Activated naive CD8-positive, alpha-beta T cell treated with anti-CD3 and anti-CD28 coated beads for 36 hours (primary cell): Measurements from ENCODE around the gene NUBP1. TPM values are rescaled to one million over a fixed set of nuclear protein-coding genes. Genes with fewer than 3 reads are reported as not detected.

Experiments
- DNase-seq: peaks from one replicate; pipeline ENCODE4 v3.0.0; 2021
- H3K27ac Mint-ChIP-seq: one replicate; pipeline ENCODE4 v1.8.0; 2022; ENCODE audit warnings: mild to moderate bottlenecking, moderate library complexity, mixed read lengths
- H3K27me3 Mint-ChIP-seq: one replicate; pipeline ENCODE4 v1.8.0; 2022; ENCODE audit warnings: mild to moderate bottlenecking, mixed read lengths
- H3K36me3 Mint-ChIP-seq: one replicate; pipeline ENCODE4 v1.8.0; 2021; ENCODE audit warnings: mild to moderate bottlenecking, mixed read lengths
- H3K4me1 Mint-ChIP-seq: one replicate; pipeline ENCODE4 v1.8.0; 2021; ENCODE audit warnings: mixed read lengths
- H3K4me3 Mint-ChIP-seq: one replicate; pipeline ENCODE4 v1.8.0; 2022; ENCODE audit warnings: mild to moderate bottlenecking, moderate library complexity, mixed read lengths
- H3K9me3 Mint-ChIP-seq: one replicate; pipeline ENCODE4 v1.8.0; 2022; ENCODE audit warnings: mixed read lengths
- total RNA-seq, 2 experiments: library from RNA; stranded (reverse); gene quantifications; one replicate each; pipeline ENCODE4 v1.2.3, GENCODE V29; 2021

NUBP1 gene
- total RNA-seq, 2 experiments from 2014 or later = 24.3 to 26.7 TPM

GRCh38 chr16:10808850-10809249, 65.2 kb downstream of the NUBP1 start:
- peaks cover 7% of the 10 kb centered on the region for H3K27me3 Mint-ChIP-seq
- no peak overlapping the region for H3K27ac Mint-ChIP-seq
- peaks cover 4% of the 10 kb centered on the region for H3K4me1 Mint-ChIP-seq
- H3K36me3 Mint-ChIP-seq = no peaks in the 10 kb centered on the region
- no peak for DNase-seq
- peaks cover 2% of the 10 kb centered on the region for H3K9me3 Mint-ChIP-seq
- H3K4me3 Mint-ChIP-seq = no peak overlapping the region

- Mint-ChIP-seq H3K27me3 (peaks cover 7% of the 10 kb centered on the region), H3K4me3 (no peak overlapping the region), H3K27ac (no peak overlapping the region), H3K36me3 (no peaks in the 10 kb centered on the region), H3K4me1 (peaks cover 4% of the 10 kb centered on the region), H3K9me3 (peaks cover 2% of the 10 kb centered on the region)
- no peak for DNase-seq
These were observed 66.1 kb downstream of the NUBP1 start for GRCh38 chr16:10809706-10810105.

DNA sequence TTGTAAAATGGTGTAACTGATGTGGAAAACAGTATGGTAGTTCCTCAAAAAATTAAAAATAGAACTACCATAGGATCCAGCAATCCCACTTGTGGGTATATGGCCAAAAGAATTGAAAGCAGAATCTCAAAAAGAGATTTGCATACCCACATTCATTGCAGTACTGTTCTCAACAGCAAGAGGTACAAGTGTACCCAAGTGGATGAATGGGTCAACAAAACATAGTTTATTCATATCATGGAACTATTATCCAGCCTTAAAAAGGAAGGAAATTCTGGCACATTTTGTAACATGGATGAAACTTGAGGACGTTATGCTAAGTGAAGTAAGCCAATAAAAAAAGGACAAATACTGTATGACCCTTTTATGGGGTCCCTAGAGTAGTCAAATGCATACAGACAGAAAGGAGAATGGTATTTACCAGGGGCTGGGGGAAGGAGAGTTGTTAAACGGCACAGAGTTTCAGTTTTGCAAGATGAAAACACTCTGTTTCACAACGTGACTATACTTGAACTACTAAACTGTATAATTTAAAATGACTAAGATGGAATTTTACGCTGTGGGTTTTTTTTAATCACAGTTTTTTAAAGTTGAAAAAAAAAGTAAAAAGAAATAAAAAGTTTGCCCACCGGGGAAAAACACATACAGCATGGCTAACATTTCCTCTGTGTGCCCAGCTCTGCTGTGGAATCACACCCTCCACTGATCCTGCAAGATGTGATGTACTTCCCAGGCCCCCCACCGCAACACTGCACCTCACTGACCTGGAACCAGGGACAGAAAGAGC, 68.9 kb downstream of the NUBP1 start:
- no peaks in the 10 kb centered on the region for H3K36me3 Mint-ChIP-seq
- H3K4me1 Mint-ChIP-seq = peaks cover 4% of the 10 kb centered on the region
- peaks cover 11% of the 10 kb centered on the region for H3K27me3 Mint-ChIP-seq
- no peak overlapping the region for H3K27ac Mint-ChIP-seq
- H3K9me3 Mint-ChIP-seq = peaks cover 2% of the 10 kb centered on the region
- DNase-seq = no peak
- no peak overlapping the region for H3K4me3 Mint-ChIP-seq

GRCh38 chr16:10813099-10813455, 69.4 kb downstream of the NUBP1 start:
- peaks cover 2% of the 10 kb centered on the region for H3K9me3 Mint-ChIP-seq
- peaks cover 4% of the 10 kb centered on the region for H3K4me1 Mint-ChIP-seq
- DNase-seq = no peak
- no peak overlapping the region for H3K4me3 Mint-ChIP-seq
- no peaks in the 10 kb centered on the region for H3K36me3 Mint-ChIP-seq
- no peak overlapping the region for H3K27ac Mint-ChIP-seq
- H3K27me3 Mint-ChIP-seq = peaks cover 15% of the 10 kb centered on the region

DNA sequence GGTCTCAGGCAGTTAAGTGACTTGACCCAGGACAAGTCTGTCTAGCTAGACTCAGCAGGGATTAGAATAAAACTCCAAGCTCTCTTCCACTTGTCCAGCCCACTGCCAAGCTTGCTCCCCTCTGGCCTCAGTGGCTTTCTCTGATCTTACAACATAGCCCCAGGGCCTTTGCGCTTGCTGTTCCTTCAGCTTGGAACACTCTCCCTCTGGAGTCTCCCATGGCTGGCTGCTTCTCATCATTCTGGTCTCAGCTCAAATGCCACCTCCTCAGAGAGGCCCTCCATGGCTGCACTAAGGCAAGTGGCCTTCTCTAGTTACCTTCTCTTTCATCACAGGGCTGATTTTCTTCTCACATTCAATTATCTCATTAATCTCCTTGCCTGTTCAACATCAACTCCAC, 73.9 kb downstream of the NUBP1 start:
- DNase-seq = no peak
- no peaks in the 10 kb centered on the region for H3K9me3 Mint-ChIP-seq
- peaks cover 15% of the 10 kb centered on the region for H3K27me3 Mint-ChIP-seq
- peaks cover 1% of the 10 kb centered on the region for H3K4me1 Mint-ChIP-seq
- no peak overlapping the region for H3K4me3 Mint-ChIP-seq
- no peak overlapping the region for H3K27ac Mint-ChIP-seq
- no peaks in the 10 kb centered on the region for H3K36me3 Mint-ChIP-seq

GRCh38 chr16:10817963-10818941, 74.6 kb downstream of the NUBP1 start, which contains the start of gene TVP23A:
Gene TVP23A, minus strand, starts transcription at chr16:10818794. Its CDS starts 301 bp downstream, at chr16:10818493.
- Mint-ChIP-seq H3K36me3 (no peaks in the 10 kb centered on the region), H3K27me3 (peaks cover 15% of the 10 kb centered on the region), H3K4me3 (no peak within 1 kb of the TSS), H3K9me3 (no peaks in the 10 kb centered on the region), H3K4me1 (no peaks in the 10 kb centered on the region), H3K27ac (no peak within 1 kb of the TSS)
- no peak for DNase-seq

Other genes with a start within 250 kb of the NUBP1 start
- not detected for gene EMP2, start 163.2 kb upstream of the NUBP1 start, total RNA-seq
- gene TEKT5, start 48.9 kb upstream of the NUBP1 start, total RNA-seq = not detected
- not detected for gene TVP23A, start 75.0 kb downstream of the NUBP1 start, total RNA-seq
- gene CIITA, start 133.4 kb downstream of the NUBP1 start, total RNA-seq = 1 to 10 TPM; 1.4 to 1.5 TPM
- 10 to 100 TPM; 25.5 to 26.2 TPM for gene DEXI, start 198.6 kb downstream of the NUBP1 start, total RNA-seq
- 10 to 100 TPM; 20.4 to 21.3 TPM for gene CLEC16A, start 200.7 kb downstream of the NUBP1 start, total RNA-seq